ENCODE measurements around the gene KLK15. TPM values are rescaled to one million over a fixed set of nuclear protein-coding genes. Genes with fewer than 3 reads are reported as not detected.

Gene KLK15
- polyA plus RNA-seq, 1 donor from 2014 or later = not detected

DNA sequence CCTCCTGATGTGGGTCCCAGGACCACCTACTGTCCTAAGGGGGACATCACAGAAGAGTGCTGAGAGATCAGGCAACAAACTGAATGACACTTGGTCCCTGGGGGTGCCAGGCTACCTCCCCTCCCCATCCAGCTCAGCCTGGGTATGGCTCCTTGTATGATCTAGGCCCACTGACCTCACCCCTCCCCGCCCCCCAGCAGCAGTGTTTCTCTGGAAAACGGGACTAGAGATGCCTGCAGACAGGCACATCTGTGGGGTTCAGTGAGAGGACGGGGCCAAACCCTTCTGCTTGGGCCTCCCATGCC is 33.9 kb downstream of the KLK15 start:
- no peak for TF ChIP-seq MXI1 (conservative IDR thresholded peaks at IDR 0.05; ENCODE audit: poor library complexity, severe bottlenecking)
- no peak for TF ChIP-seq EP300 (conservative IDR thresholded peaks at IDR 0.05; ENCODE audit: poor library complexity, severe bottlenecking)
- TF ChIP-seq, protein P1, sequence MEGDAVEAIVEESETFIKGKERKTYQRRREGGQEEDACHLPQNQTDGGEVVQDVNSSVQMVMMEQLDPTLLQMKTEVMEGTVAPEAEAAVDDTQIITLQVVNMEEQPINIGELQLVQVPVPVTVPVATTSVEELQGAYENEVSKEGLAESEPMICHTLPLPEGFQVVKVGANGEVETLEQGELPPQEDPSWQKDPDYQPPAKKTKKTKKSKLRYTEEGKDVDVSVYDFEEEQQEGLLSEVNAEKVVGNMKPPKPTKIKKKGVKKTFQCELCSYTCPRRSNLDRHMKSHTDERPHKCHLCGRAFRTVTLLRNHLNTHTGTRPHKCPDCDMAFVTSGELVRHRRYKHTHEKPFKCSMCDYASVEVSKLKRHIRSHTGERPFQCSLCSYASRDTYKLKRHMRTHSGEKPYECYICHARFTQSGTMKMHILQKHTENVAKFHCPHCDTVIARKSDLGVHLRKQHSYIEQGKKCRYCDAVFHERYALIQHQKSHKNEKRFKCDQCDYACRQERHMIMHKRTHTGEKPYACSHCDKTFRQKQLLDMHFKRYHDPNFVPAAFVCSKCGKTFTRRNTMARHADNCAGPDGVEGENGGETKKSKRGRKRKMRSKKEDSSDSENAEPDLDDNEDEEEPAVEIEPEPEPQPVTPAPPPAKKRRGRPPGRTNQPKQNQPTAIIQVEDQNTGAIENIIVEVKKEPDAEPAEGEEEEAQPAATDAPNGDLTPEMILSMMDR (IDR thresholded peaks at IDR 0.05; ENCODE audit: poor library complexity, severe bottlenecking) = no peak
- TF ChIP-seq, protein P2, sequence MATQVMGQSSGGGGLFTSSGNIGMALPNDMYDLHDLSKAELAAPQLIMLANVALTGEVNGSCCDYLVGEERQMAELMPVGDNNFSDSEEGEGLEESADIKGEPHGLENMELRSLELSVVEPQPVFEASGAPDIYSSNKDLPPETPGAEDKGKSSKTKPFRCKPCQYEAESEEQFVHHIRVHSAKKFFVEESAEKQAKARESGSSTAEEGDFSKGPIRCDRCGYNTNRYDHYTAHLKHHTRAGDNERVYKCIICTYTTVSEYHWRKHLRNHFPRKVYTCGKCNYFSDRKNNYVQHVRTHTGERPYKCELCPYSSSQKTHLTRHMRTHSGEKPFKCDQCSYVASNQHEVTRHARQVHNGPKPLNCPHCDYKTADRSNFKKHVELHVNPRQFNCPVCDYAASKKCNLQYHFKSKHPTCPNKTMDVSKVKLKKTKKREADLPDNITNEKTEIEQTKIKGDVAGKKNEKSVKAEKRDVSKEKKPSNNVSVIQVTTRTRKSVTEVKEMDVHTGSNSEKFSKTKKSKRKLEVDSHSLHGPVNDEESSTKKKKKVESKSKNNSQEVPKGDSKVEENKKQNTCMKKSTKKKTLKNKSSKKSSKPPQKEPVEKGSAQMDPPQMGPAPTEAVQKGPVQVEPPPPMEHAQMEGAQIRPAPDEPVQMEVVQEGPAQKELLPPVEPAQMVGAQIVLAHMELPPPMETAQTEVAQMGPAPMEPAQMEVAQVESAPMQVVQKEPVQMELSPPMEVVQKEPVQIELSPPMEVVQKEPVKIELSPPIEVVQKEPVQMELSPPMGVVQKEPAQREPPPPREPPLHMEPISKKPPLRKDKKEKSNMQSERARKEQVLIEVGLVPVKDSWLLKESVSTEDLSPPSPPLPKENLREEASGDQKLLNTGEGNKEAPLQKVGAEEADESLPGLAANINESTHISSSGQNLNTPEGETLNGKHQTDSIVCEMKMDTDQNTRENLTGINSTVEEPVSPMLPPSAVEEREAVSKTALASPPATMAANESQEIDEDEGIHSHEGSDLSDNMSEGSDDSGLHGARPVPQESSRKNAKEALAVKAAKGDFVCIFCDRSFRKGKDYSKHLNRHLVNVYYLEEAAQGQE (IDR thresholded peaks at IDR 0.05; ENCODE audit: borderline replicate concordance) = no peak
- no peak for TF ChIP-seq POLR2AphosphoS5 (IDR thresholded peaks at IDR 0.05)
- no peak for TF ChIP-seq TAF1 (IDR thresholded peaks at IDR 0.05; ENCODE audit: low read depth)
- TF ChIP-seq RAD21 (conservative IDR thresholded peaks at IDR 0.05) = no peak
- no peak for TF ChIP-seq EZH2 (IDR thresholded peaks at IDR 0.05; ENCODE audit: borderline replicate concordance, insufficient read depth, low read length, poor library complexity, severe bottlenecking)
- H3K9me2 ChIP-seq (ENCODE audit: insufficient read depth, low read length) = no peaks in the 10 kb centered on the region
- H3F3A ChIP-seq (ENCODE audit: insufficient read depth, low read length, poor library complexity, severe bottlenecking) = no peaks in the 10 kb centered on the region
- H3K27ac ChIP-seq (ENCODE audit: low read length) = no peak overlapping the region
- no peak overlapping the region for H3K9ac ChIP-seq (ENCODE audit: low read length)
- H3K4me3 ChIP-seq (ENCODE audit: low read length) = no peak overlapping the region
- H4K20me1 ChIP-seq (ENCODE audit: insufficient read depth) = no peaks in the 10 kb centered on the region
- no peak overlapping the region for H2AFZ ChIP-seq (ENCODE audit: low read depth, low read length)
- no peaks in the 10 kb centered on the region for H3K9me3 ChIP-seq (ENCODE audit: low read length)
- H3K36me3 ChIP-seq (ENCODE audit: insufficient read depth, low read length) = no peaks in the 10 kb centered on the region
- peaks cover 22% of the 10 kb centered on the region for H3K79me2 ChIP-seq (replicated peaks; ENCODE audit: insufficient read depth, low read length)
- no peaks in the 10 kb centered on the region for H3K27me3 ChIP-seq (ENCODE audit: insufficient read depth, low read depth, low read length)
- no peak overlapping the region for H3K4me2 ChIP-seq (ENCODE audit: low read length)

- H3K27ac ChIP-seq (ENCODE audit: low read length) = no peak overlapping the region
- no peaks in the 10 kb centered on the region for H3K9me2 ChIP-seq (ENCODE audit: insufficient read depth, low read length)
- no peak overlapping the region for H2AFZ ChIP-seq (ENCODE audit: low read depth, low read length)
- H3K4me3 ChIP-seq (ENCODE audit: low read length) = no peak overlapping the region
- no peak overlapping the region for H3K9ac ChIP-seq (ENCODE audit: low read length)
- H3K36me3 ChIP-seq (ENCODE audit: insufficient read depth, low read length) = no peaks in the 10 kb centered on the region
- TF ChIP-seq, protein P1 (IDR thresholded peaks at IDR 0.05; ENCODE audit: poor library complexity, severe bottlenecking) = no peak
- TF ChIP-seq MXI1 (conservative IDR thresholded peaks at IDR 0.05; ENCODE audit: poor library complexity, severe bottlenecking) = no peak
- TF ChIP-seq POLR2AphosphoS5 (IDR thresholded peaks at IDR 0.05) = no peak
- TF ChIP-seq, protein P2 (IDR thresholded peaks at IDR 0.05; ENCODE audit: borderline replicate concordance) = no peak
- no peaks in the 10 kb centered on the region for H3F3A ChIP-seq (ENCODE audit: insufficient read depth, low read length, poor library complexity, severe bottlenecking)
- H4K20me1 ChIP-seq (ENCODE audit: insufficient read depth) = no peaks in the 10 kb centered on the region
- H3K27me3 ChIP-seq (ENCODE audit: insufficient read depth, low read depth, low read length) = no peaks in the 10 kb centered on the region
- no peaks in the 10 kb centered on the region for H3K9me3 ChIP-seq (ENCODE audit: low read length)
- no peak overlapping the region for H3K4me2 ChIP-seq (ENCODE audit: low read length)
- H3K79me2 ChIP-seq (replicated peaks; ENCODE audit: insufficient read depth, low read length) = peaks cover 21% of the 10 kb centered on the region
Measured at GRCh38 chr19:50798659-50799546, 34.5 kb downstream of the KLK15 start.

Measured in neural cell (in vitro differentiated cells).